GM18499 (cell line): ENCODE measurements around the gene RTN4.

ENCODE experiments used
- ATAC-seq: cut with Tn5 transposase; IDR thresholded peaks from one replicate; pipeline ENCODE4 v1.9.1; 2021; ENCODE audit warnings: moderate number of reproducible peaks; ENCODE audit not compliant: insufficient read depth, unreplicated experiment

The RTN4 gene

DNA sequence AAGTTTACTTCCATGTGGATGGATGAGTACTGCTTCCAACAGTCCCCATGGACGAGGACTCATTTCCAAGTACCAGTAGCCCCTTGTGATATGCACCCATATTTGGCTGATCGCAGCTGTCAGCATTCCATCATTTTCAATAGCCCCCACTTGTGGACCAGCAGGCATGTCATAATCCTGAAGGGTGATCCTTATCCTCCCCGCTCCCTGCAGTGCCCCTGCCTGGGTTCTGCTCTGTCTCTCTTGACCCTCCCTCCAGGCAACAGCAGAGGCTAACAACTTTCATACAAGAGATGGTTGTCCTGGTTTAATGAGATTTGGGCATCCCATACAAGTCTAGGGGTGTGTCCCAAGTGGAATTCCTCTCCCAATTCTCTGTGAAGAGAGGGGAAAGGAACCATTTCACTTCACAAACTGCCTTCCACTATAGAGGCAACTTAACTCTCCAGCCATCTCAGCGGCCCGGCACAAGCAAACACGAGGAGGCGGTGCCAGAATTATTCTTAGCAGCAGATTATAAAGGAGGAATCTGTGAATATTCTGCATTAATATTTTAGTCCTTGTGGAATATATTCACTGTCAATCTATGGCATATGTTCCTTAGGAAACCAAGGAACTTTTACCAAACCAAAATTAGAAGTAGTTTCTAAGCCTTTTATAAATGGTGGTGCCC lies 110.7 kb downstream of the RTN4 start:
- no peak for ATAC-seq

GRCh38 chr2:54936766-54937165 lies 113.5 kb downstream of the RTN4 start:
- no peak for ATAC-seq

DNA sequence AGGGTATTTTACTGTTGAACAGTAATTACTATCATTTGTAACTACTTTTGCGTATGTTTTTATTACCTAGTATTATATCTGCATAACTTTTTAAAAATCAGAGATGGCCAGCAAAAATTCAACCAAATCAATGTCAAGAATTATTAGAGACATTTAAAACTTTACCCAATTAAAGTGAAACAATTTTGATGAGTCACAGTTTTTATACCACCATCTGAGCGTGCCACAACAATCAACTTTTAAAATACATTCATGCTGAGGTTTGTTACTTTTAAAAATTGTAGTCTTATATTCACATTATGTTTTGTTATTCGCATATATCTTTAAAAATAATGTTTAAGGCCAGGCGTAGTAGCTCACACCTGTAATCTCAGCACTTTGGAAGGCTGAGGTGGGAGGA lies 114.9 kb downstream of the RTN4 start:
- ATAC-seq: no peak

GRCh38 chr2:54931473-54931872 lies 118.8 kb downstream of the RTN4 start:
- no peak for ATAC-seq

DNA sequence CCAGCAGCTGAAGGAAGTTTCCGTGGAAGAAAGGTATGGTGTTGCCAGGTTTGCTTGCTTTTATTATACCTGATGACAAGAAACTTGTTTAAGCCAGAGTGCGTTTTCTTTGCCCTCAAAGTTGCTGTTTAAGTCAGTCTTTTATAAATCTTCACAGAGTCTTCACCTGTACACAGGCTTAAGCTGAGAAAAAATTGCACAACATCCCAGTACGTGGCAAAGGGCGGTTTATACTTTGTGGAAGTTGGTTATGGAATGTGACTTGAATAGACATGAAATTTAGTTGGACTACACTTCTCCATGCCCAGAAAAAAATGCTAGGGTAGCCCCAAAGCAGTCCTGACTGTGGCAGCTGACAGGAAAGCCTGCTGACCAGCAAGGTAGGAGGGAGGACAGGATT lies 121.5 kb downstream of the RTN4 start:
- no peak for ATAC-seq

DNA sequence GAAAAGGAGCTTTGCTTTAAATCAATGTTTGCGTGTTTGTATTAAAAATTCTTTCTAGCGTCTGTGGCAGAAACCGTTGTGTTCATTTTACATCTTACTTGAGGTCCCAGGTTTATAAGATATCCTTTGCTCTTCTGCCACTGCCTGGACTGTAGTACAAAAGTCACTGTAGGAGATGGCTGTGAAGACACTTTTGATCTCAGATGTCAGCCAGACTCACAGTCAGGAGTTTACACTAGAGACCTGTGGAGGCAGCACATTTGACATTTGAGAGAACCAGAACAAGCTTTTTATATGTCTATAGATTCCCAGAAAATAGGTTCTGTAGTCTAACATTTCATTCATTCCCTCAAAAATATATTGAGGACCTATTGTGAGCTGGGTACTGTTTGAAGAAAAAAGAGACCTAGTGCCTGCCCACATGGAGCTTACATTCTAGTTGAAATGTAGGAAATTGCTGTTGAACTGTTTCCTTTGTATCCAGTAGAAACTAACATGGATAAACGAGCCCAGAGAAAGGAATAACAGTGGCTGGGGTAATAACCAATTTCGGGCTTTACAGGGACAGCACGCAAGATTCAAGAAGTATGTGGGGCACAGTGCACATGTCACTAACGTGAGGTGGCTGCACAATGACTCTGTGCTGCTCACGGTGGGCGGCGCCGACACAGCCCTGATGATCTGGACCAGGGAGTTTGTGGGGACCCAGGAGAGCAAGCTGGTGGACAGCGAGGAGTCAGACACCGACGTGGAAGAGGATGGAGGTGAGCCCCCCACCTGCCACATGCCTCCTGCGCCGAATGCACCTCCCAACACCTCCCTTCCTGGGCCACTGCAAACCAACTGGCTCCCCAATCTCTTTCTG lies 122.3 kb downstream of the RTN4 start:
- no peak for ATAC-seq

GRCh38 chr2:54927085-54927750 lies 123.0 kb downstream of the RTN4 start:
- ATAC-seq: no peak

- no peak for ATAC-seq
These were observed 125.2 kb downstream of the RTN4 start for GRCh38 chr2:54925022-54925421.

DNA sequence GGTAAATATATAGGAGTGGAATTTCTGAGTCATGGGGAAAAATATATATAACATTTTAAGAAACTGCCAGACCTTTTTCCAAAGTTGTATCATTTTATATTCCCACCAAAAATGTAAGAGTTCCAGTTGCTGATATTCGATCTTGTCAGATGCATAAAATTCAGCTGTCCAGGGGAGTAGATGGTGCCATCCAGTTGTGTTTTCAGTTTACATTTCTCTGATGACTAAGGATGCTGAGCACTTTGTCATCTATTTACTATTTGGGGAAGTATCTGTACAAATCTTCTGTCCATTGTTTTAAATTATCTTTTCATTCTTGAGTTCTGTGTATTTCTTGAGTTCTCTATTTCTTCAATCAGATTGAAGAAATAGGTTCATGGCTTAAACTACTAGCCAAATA lies 126.1 kb downstream of the RTN4 start:
- no peak for ATAC-seq
